Fibroblast of lung (primary cell): ENCODE results near the gene RXFP1.

Experiments
- CTCF ChIP-seq, 2 donors: IDR thresholded peaks in 1 of 2; conservative IDR thresholded peaks in 1 of 2; 1 replicate in 1 of 2; 2 replicates in 1 of 2; pipeline ENCODE4 v1.5.1; 2011 to 2012; ENCODE audit warnings: low read length in 2 of 2, control low read depth in 1 of 2, inconsistent platforms in 1 of 2, low read depth in 1 of 2, mild to moderate bottlenecking in 1 of 2
- EZH2 ChIP-seq: IDR thresholded peaks from 2 replicates; pipeline ENCODE4 v1.5.1; 2012; ENCODE audit warnings: low read length, control low read depth, mild to moderate bottlenecking; ENCODE audit errors: missing control alignments

- TF ChIP-seq CTCF (conservative IDR thresholded peaks at IDR 0.05 in 1 of 2, IDR thresholded peaks at IDR 0.05 in 1 of 2; ENCODE audit: low read depth in 1 of 2, low read length in 2 of 2) = no peak
- TF ChIP-seq EZH2 = no peak
Observed at GRCh38 chr4:158530381-158530780, 8.7 kb downstream of the RXFP1 start.
